Heart right ventricle (tissue), 16 donors: Measurements from ENCODE around the gene TSPAN7. TPM values are rescaled to one million over a fixed set of nuclear protein-coding genes. Genes with fewer than 3 reads are reported as not detected.

Experiments used
- ATAC-seq, 8 donors: fragments of 200-7000 bp; cut with Tn5 transposase; one replicate each; pipeline ENCODE4 v1.9.1; 2020; ENCODE audit warnings: mild to moderate bottlenecking in 8 of 8, moderate library complexity in 8 of 8, moderate number of reproducible peaks in 1 of 8
- DNase-seq, 2 donors: peaks; one replicate each; pipeline ENCODE4 v3.0.0-alpha.2; 2020
- H3K27ac ChIP-seq, 10 donors: fragments of 200-600 bp; sonication (generic) in 2 of 10; one replicate each; pipeline versions ENCODE4 v1.5.0 to v1.8.0; 2020 to 2022; ENCODE audit warnings: mild to moderate bottlenecking in 3 of 10
- H3K27me3 ChIP-seq, 7 donors: fragments of 200-600 bp; one replicate each; pipeline ENCODE4 v1.8.0; 2021 to 2022; ENCODE audit warnings: mild to moderate bottlenecking in 2 of 7
- H3K36me3 ChIP-seq, 9 donors: fragments of 200-600 bp; sonication (generic) in 1 of 9; one replicate each; pipeline versions ENCODE4 v1.5.0 to v1.8.0; 2020 to 2022; ENCODE audit warnings: mild to moderate bottlenecking in 2 of 9
- H3K4me1 ChIP-seq, 9 donors: fragments of 200-600 bp; sonication (generic) in 1 of 9; one replicate each; pipeline versions ENCODE4 v1.5.0 to v1.8.0; 2020 to 2022; ENCODE audit warnings: mild to moderate bottlenecking in 4 of 9
- H3K4me3 ChIP-seq, 10 donors: fragments of 200-600 bp; sonication (generic) in 2 of 10; one replicate each; pipeline versions ENCODE4 v1.5.0 to v1.8.0; 2020 to 2022; ENCODE audit warnings: mild to moderate bottlenecking in 7 of 10, moderate library complexity in 2 of 10
- H3K9me3 ChIP-seq, 11 donors: fragments of 200-600 bp in 10 of 11; sonication (generic) in 2 of 11; one replicate each; pipeline versions ENCODE4 v1.5.0 to v1.8.0; 2013 to 2022; ENCODE audit warnings: mild to moderate bottlenecking in 2 of 11, control low read depth in 1 of 11, moderate library complexity in 1 of 11
- CTCF ChIP-seq, 9 donors: fragments of 200-600 bp; sonication (generic) in 2 of 9; IDR thresholded peaks; one replicate each; pipeline versions ENCODE4 v1.5.0 to v1.8.0; 2021 to 2022; ENCODE audit warnings: antibody characterized with exemption in 9 of 9, mild to moderate bottlenecking in 5 of 9, moderate library complexity in 1 of 9
- WGBS, 2 donors: extraction: QIAGEN DNeasy Blood & Tissue Kit; methylation state at CpG; one replicate each; pipeline ENCODE4 v1.1.7; 2013; ENCODE audit warnings: inconsistent platforms in 1 of 2; 5-methylcytosine and 5-hydroxymethylcytosine counted together
- intact Hi-C, 10 donors: fragments of 100-400 bp; cut with DNase I; formaldehyde crosslinking; loops; one replicate each; pipeline versions ENCODE4 v1.11.1 to v1.14.2; 2022
- polyA plus RNA-seq, 2 donors: library from polyadenylated mRNA; stranded (reverse); fragments of 200-250 nt; gene quantifications; one replicate each; pipeline ENCODE4 v1.2.3, GENCODE V29; 2013
- total RNA-seq, 10 donors: library from RNA; stranded (reverse); fragmentation: NEBNext Ultra II Directional in 3 of 10; extraction: Animal tissue kit (Norgen Biotek cat#: 25700) in 3 of 10; gene quantifications; one replicate each; pipeline versions ENCODE4 v1.2.1 to v1.2.4, GENCODE V29; 2021 to 2023
- donor health status: Arrhythmogenic right ventricular cardiomyopathy.
- donor health status: ischemic (EF 13 %, LVEDD 7.1; RV severe dilation, severe dysfunction).
- donor health status: healthy with polysubstance abuse.
- donor health status: DM: no; HTN: yes; CAD: no.
- donor health status: DM: no; HTN: no; CAD: no.
- donor health status: ischemic (EF 25% LVEDD 6.9; RV normal size, moderate dysfunction).
- donor health status: ischemic (EF 25% LVEDD 5.7; RV mildly dilated, moderate dysfunction).
- donor health status: healthy.
- donor health status: DM: yes; HTN: yes; CAD: no.
- donor health status: Ischemic cardiomyopathy.
- donor health status: ischemic (EF 35%, LVEDD 5.7; RV mildly dilated, moderate dysfunction).
- donor health status: nonischemic (EF 11% LVEDD 7.7; RV severe dilation, severe dysfunction).
- donor health status: DM: yes; HTN: yes; CAD: no.
- donor health status: PGD.
- donor health status: ischemic (EF 29% LVEDD 5.4; RV normal size, mild dysfunction).
- donor health status: nonischemic (EF 23%, LVEDD 6.1; RV moderate dilation, normal function).

TSPAN7 gene
- total and polyA plus RNA-seq, 12 donors, result 11.1 to 49.3 (median 21.0) TPM

- WGBS, 2 donors, result 40 to 43% methylated on average over 9 of the region's 9 CpGs
- intact Hi-C loops, result loop anchor here in 2 of 10 donors (5.0 to 10.0 kb wide), 3 partner anchors 84 to 226 kb away; no protein-coding TSS in a partner anchor
- Histone ChIP-seq H3K36me3 (no peaks in the 10 kb centered on the region), H3K4me3 (peak overlapping the region; percentile 21 to 65 (median 59)), H3K4me1 (peaks cover 0 to 16% (median 0%) of the 10 kb centered on the region in 9 donors), H3K9me3 (no peaks in the 10 kb centered on the region), H3K27me3 (peaks cover 0 to 9% (median 0%) of the 10 kb centered on the region in 7 donors), H3K27ac (peak overlapping the region in 4 of 10 donors; percentile 35 to 69 (median 47))
- no peak for TF ChIP-seq CTCF (IDR thresholded peaks at IDR 0.05)
- ATAC-seq (peak in 3 of 8 donors; percentile 4 to 20 (median 7)), DNase-seq (no peak)
Measured at GRCh38 chrX:38560776-38561125, 591 bp upstream of the TSPAN7 start.

DNA sequence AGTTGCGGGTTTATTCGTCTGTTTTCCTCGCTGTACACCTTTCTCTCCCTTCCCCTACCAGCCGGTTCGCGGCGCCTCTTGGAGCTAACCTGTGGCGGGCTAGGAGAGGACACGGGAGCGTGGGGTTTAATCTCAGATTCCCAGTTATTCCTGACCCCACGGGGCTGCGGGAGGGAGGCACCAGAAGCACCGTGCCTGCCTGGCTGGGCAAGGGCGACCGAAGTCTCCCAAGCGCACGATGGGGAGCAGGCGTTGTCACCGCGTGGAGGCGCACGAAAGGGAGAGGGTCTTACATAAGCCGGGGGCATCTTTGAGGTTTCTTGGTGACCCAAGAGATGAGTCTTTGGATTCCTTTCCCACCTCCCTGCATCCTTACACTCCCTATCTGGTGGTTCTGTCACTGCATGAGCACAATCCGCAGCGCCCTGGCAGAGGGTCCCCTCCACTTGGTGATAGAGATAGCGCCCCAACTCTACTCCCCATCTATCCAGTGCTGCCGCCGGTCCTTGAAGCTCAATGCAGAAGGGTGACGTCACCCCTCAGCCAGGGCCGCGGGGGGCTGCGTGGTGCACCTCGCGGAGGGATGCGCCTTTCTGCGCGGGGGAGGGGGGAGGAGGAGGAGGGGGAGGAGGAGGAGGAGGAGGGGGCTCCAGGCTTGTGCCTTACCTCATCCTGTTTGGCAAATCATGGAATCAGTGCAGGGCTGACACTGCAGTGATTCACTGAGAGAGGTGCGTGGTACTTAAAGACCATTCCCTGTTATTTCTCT, 793 bp downstream of the TSPAN7 start:
- Histone ChIP-seq H3K36me3 (no peaks in the 10 kb centered on the region), H3K9me3 (no peaks in the 10 kb centered on the region), H3K4me1 (peaks cover 0 to 16% (median 0%) of the 10 kb centered on the region in 9 donors), H3K4me3 (peak overlapping the region; percentile 47 to 65 (median 59)), H3K27ac (peak overlapping the region in 7 of 10 donors; percentile 19 to 68 (median 41)), H3K27me3 (peaks cover 0 to 9% (median 0%) of the 10 kb centered on the region in 7 donors)
- WGBS, 2 donors, result 0 to 1% methylated on average over 20 to 32 of the region's 38 CpGs
- peak in 2 of 9 donors; percentile 16 to 17 for TF ChIP-seq CTCF (IDR thresholded peaks at IDR 0.05)
- DNase-seq (peak; percentile 6 to 21), ATAC-seq (peak; percentile 24 to 72 (median 52))
- intact Hi-C loops, result loop anchor here in 2 of 10 donors (5.0 to 10.0 kb wide), 3 partner anchors 83 to 227 kb away; no protein-coding TSS in a partner anchor

DNA sequence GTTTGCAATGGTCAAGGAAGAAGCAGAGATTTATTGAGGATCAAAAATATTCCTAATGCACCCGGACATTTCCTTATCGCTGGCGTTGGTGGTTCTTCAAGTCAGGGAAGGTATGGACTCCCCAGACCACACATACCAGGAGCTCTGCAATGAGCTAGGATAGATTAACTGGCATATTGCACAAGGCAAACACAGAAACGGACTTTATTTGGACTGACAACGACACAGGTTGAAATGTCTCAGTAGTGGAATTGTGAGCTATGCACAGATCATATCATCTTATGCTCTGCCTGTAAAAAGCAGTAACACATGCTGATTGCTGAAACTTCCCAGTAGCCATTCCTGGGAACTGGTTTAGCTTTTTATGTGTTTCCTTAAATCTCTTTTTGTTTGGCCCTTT, 1.7 kb downstream of the TSPAN7 start:
- 19 to 23% methylated on average over 5 of the region's 5 CpGs for WGBS, 2 donors
- H3K4me1 ChIP-seq, result peaks cover 0 to 16% (median 0%) of the 10 kb centered on the region in 9 donors
- no peak for TF ChIP-seq CTCF (IDR thresholded peaks at IDR 0.05)
- H3K4me3 ChIP-seq, result peak overlapping the region in 8 of 10 donors; percentile 50 to 65 (median 61)
- ATAC-seq (no peak), DNase-seq (no peak)
- H3K27me3 ChIP-seq, result peaks cover 0 to 9% (median 0%) of the 10 kb centered on the region in 7 donors
- intact Hi-C loops, result loop anchor here in 2 of 10 donors (5.0 to 10.0 kb wide), 3 partner anchors 82 to 228 kb away; no protein-coding TSS in a partner anchor
- no peaks in the 10 kb centered on the region for H3K36me3 ChIP-seq
- H3K9me3 ChIP-seq, result no peaks in the 10 kb centered on the region
- peak overlapping the region in 1 of 10 donors; percentile 67 for H3K27ac ChIP-seq

GRCh38 chrX:38570396-38570795, 9.1 kb downstream of the TSPAN7 start:
- Histone ChIP-seq H3K9me3 (peaks cover 0 to 4% (median 0%) of the 10 kb centered on the region in 11 donors), H3K4me3 (no peak overlapping the region), H3K36me3 (no peaks in the 10 kb centered on the region), H3K27me3 (peaks cover 0 to 12% (median 0%) of the 10 kb centered on the region in 7 donors), H3K27ac (no peak overlapping the region), H3K4me1 (no peaks in the 10 kb centered on the region)
- no peak for ATAC-seq
- intact Hi-C loops, result no loop called here
- DNase-seq, result no peak
- no peak for TF ChIP-seq CTCF (IDR thresholded peaks at IDR 0.05)
- 93 to 100% methylated on average over 1 of the region's 1 CpG for WGBS, 2 donors
